Left renal cortex interstitium (tissue), 4 donors: ENCODE results near the gene CMTM3. TPM values are rescaled to one million over a fixed set of nuclear protein-coding genes. Genes with fewer than 3 reads are reported as not detected.
"Not testable (repeated sequence)": the region's sequence is repeated elsewhere in the genome, so short reads cannot be mapped to it uniquely, and the experiment has no call there.

Source experiments
- DNase-seq, 4 donors: peaks; one replicate each; pipeline ENCODE4 v3.0.0-alpha.2; 2013; ENCODE audit warnings: low read depth in 4 of 4, low spot score in 2 of 4, missing footprints in 1 of 4
- polyA plus RNA-seq, 4 donors: library from polyadenylated mRNA; unstranded; fragments of 120-200 nt; gene quantifications; one replicate each; pipeline ENCODE4 v1.2.1, GENCODE V29; 2013; ENCODE audit not compliant: insufficient read length in 4 of 4

The CMTM3 gene
- polyA plus RNA-seq, 4 donors = 59.5 to 91.3 (median 67.1) TPM

DNA sequence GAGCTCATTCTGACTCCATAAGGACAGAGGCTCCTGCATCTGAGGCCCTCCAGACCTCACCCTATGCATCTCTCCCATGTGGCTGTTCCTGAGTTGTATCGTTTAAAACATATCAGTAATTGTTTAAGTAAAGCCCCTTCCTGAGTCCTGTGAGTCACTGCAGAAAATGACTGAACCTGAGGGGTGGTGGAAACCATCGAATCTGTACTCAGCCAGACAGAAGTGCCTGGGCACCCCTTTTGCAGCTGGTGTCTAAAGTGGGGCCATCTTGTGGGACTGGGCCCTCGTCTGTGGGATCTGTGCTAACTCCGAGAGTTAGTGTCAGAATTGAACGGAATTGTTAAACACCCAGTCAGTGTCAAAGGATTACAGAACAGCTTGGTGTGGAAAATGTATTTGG, 25.4 kb downstream of the CMTM3 start:
- no peak for DNase-seq

DNA sequence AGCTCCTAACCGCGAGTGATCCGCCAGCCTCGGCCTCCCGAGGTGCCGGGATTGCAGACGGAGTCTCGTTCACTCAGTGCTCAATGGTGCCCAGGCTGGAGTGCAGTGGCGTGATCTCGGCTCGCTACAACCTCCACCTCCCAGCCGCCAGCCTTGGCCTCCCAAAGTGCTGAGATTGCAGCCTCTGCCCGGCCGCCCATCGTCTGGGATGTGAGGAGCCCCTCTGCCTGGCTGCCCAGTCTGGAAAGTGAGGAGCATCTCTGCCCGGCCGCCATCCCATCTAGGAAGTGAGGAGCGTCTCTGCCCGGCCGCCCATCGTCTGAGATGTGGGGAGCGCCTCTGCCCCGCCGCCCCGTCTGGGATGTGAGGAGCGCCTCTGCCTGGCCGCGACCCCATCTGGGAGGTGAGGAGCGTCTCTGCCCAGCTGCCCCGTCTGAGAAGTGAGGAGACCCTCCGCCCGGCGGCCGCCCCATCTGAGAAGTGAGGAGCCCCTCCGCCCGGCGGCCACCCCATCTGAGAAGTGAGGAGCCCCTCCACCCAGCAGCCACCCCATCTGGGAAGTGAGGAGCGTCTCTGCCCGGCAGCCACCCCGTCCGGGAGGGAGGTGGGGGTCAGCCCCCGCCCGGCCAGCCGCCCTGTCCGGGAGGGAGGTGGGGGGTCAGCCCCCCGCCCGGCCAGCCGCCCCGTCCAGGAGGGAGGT, 26.2 kb downstream of the CMTM3 start:
- DNase-seq = not testable (repeated sequence)

GRCh38 chr16:66631558-66631957, 27.1 kb downstream of the CMTM3 start:
- not testable (repeated sequence) for DNase-seq

DNA sequence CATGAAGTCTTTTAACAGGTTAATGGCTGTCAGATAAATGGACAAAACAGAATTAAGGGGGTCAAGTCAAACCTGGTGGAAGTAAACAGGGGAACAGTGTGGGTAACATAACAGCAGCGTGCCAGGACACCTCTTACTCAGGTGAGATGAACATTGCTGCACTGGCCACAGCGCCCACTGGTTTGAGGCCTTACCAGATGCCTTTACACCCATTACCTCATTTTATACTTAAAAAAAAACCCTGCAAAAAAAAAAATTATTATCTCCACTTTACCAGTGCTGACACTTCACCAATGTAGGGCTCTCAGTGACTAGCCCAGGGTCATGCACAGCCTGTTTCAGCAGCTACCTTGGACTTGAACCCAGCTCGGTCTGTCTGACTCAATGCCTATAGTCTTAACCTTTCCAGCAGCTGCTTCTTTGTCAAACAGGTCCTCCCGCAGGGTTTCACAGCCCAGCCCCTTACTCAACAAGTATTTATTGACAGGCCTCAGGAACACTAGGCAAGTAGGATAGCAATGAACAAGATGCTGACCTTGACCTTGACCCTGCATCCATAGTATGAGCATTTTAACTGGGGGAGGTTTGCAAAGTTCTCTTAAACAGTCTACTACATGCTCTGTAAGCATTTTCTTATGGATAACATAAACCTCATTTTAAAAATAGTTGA, 30.2 kb downstream of the CMTM3 start:
- DNase-seq = no peak

DNA sequence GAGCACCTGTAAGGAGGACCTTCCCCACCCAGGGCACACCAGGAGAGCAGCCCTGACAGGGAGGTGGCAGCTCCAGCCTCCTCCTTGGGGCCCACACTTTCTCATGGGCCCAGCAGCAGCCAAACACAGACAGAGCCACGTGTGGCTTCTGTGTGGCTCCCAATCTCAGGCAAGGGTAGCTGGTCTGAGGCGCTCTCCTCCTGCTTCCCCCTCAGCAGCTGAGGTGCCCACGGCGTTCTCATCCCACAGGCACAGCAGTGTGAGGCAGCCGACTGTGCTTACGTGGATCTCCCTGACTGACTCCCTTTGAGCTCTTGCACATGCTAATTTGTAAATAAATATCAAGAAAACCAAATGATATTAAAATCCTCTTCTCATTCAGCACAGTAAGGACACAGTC, 30.9 kb downstream of the CMTM3 start:
- no peak for DNase-seq

- no peak for DNase-seq
Measured at GRCh38 chr16:66636199-66636598, 31.7 kb downstream of the CMTM3 start.

DNA sequence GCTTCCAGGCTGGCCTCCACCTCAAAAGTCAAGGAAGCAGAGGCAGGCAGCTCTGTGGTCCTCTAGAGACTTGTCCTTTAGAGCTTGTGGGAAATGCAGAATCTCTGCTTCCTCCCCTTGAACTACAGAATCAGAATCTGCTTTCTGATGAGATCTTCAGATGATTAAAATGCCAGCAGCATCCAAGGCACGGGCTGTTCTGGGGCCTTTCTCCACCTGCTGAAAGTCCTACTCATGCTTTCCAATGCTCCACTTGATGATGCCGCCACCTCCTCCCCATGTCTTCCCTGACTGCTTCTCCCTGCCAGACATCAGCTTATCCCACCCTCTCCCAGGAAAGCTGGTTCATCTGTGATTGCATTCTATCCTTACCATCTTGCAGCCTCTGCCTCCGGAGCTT, 33.3 kb downstream of the CMTM3 start:
- no peak for DNase-seq

- DNase-seq = no peak
Measured at GRCh38 chr16:66639091-66639885, 34.8 kb downstream of the CMTM3 start.

DNA sequence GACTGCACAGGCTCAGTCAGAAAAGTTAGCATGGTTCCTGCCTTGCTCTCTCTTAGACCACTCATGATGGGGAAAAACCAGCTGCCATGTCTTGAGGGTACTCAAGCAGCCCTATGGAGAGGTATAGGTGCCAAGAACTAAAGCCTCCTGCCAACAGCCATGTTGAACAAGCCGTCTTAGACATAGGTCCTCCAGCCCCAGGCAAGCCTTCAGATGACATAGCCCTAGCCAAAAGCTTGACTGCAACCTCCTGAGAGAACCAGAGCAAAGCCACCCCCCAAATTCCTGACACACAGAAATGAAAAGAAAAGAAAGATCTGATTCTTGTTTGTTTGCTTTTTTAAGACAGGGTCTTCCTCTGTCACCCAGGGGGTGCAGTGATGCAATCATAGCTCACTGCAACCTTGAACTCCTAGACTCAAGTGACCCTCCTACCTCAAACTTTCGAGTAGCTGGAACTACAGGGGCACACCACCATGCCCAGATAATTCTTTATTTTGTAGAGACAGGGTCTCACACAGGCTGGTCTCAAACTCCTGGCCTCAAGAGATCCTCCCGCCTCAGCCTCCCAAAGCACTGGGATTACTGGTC, 36.3 kb downstream of the CMTM3 start:
- DNase-seq = no peak

DNA sequence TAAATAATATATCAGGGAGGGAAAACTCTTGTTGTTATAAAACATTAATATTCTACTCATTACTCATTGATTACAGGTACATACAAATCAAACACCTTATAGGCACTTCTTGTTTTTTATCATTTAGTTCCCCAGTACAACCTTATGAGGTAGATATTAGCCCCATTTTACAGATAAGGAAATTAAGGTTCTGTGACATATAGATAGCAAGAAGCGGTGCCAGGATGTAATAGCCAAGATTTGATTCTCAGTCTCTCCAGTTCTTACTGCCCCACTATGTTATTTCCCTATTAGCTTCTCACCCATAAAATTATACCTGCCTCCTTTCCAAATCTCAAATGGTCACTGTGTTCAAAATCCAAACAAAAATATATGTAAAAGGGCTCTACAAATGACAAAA, 36.9 kb downstream of the CMTM3 start:
- DNase-seq = no peak

DNA sequence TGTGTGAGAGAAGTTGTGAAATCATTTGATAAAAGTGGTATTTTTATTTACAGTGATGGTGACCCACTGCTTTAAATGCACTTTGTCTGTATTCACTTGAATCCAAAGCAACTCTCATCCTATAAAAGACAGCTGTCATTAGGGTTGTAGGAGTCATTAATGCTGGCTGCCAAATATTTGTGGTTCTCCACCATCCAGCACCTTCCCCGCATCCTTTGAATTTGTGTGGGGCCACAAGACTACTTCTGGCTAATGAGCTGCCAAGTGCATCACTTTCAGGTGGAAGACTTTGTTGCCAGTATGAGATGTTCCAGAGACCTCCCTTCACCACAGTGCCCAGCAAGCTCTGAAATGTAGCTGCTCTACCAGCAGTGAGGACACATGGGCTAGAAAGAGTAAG, 43.4 kb downstream of the CMTM3 start:
- no peak for DNase-seq

GRCh38 chr16:66649167-66649566, 44.7 kb downstream of the CMTM3 start:
- no peak for DNase-seq

DNA sequence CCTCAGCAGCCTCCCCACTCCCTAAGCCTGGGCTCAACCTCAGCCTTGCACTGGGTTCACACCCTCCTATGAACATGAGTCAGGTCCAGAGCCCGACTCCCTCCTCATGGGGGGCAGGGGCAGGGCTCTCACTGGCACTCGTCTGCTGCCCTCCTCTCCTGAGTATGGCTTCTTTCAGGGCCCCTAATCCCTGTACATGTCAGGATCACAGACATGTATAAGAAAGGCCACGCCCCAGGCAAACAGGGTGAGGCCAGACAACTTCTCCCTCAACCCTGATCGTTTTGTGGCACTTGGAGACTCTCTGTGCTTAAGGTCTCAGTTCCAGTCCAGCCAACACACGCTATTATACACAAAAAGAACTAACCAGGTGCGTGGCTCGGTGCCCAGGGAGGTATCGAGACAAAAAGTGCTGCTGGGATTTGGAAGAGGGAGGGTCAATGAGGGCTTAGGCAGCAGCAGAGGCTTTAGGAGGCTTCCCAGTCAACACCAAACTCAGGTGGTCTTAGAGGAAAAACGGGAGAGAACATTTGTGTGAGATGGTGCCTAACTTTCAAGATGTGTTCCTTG, 45.2 kb downstream of the CMTM3 start:
- DNase-seq = no peak

GRCh38 chr16:66650707-66651473, 46.4 kb downstream of the CMTM3 start:
- peak; percentile 70 to 88 (median 74) for DNase-seq

- no peak for DNase-seq
Measured at GRCh38 chr16:66651474-66651765, 46.9 kb downstream of the CMTM3 start.

DNA sequence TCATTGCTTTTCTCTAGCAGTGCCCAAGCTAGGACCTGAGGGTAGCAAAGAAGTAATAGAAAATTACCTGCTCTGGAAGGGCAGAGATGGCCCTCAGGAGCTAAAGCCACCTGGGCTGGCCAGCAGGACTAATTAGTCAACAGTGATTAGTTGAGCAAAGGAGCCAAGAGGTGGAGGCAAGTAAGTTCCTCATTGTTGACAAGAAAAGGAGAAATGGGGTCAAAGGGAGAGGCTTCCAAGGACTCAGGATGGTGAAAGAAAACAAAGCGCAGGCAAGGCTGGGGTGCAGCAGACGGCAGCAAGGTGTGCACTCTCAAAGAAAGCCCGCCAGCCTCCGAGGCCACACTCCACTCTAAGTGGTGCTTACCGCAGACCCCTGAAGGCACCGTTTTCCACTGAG, 47.5 kb downstream of the CMTM3 start:
- DNase-seq = no peak

DNA sequence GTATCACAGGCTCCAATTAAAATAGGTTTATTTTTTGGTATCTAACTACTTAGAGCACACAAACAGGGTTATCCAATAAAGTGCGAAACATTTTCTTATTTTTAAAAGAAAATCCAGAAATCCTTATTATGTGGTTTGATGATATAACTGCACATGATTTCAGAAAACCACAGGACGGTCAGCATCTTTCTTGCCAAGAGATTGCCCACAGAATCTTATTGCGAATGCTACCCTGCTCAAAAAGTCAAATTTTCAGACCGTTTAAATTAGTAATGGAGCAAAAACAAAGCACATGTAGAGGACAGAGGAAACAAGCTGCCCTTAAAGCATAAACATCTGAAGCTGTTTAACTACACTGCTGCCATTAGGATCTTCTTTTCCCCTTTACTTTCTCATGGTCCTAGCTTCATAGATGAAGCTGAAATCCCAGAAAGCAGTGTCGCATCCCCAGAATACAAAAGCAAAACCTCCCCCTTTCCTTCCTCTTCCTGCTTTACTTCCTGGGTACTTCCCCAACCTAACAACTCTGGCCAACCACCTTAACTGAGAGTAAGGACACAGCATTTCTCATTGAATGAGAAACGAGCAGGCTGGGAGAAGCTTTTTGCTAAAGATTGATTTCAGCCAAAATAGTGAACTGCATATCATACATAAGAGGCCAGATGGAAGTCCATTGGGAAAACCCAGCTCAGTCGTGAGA, 48.3 kb downstream of the CMTM3 start:
- no peak for DNase-seq

DNA sequence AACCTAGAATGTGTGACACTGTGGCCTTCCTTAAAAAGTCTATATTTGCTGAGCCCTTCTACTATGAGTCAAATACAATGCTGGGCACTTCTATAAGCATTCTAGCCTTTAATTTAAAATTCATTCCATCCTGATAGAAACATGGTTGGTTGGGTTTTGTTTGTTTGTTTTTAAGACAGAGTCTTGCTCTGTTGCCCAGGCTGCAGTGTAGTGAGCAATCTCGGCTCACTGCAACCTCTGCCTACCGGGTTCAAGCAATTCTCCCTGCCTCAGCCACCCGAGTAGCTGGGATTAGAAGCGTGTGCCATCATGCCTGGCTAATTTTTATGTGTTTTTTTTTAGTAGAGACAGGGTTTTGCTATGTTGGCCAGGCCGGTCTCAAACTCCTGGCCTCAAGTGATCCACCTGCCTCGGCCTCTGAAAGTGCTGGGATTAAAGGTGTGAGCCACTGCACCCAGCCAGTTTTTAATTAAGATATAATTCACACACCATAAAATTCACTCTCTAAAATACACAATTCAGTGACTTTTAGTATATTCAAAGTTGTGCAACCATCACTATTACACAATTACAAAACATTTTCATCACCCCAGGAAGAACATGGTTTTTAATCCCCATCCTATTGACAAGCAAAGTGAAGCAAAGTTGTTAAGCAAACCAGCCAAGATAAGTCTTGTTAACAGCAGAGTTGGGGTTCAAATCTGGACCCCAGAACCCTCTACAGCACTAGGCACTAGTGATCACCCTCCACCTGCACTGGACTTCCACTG, 49.3 kb downstream of the CMTM3 start:
- no peak for DNase-seq

GRCh38 chr16:66656547-66656946, 52.0 kb downstream of the CMTM3 start:
- DNase-seq = no peak
